Vagina (tissue), 2 donors: ENCODE results near the gene ATP1B3. TPM values are rescaled to one million over a fixed set of nuclear protein-coding genes. Genes with fewer than 3 reads are reported as not detected.

Source experiments
- DNase-seq, 2 donors: peaks; one replicate each; pipeline ENCODE4 v3.0.0-alpha.2; 2017; ENCODE audit errors: extremely low spot score in 2 of 2
- H3K27ac ChIP-seq: fragments of 200-600 bp; sonication (generic); one replicate; pipeline ENCODE4 v1.5.1; 2019
- H3K27me3 ChIP-seq: fragments of 200-600 bp; sonication (generic); one replicate; pipeline ENCODE4 v1.5.1; 2019
- H3K36me3 ChIP-seq, 2 donors: fragments of 200-600 bp; sonication (generic); one replicate each; pipeline ENCODE4 v1.5.1; 2017 to 2019
- H3K4me1 ChIP-seq: fragments of 200-600 bp; sonication (generic); one replicate; pipeline ENCODE4 v1.5.1; 2019
- H3K4me3 ChIP-seq, 2 donors: fragments of 200-600 bp; sonication (generic); 1 replicate in 1 of 2; 2 replicates in 1 of 2; pipeline ENCODE4 v1.5.1; 2016 to 2019
- H3K9me3 ChIP-seq: fragments of 200-600 bp; sonication (generic); one replicate; pipeline ENCODE4 v1.5.1; 2019
- POLR2A ChIP-seq, 2 donors: fragments of 450-650 bp; IDR thresholded peaks; one replicate each; pipeline ENCODE4 v1.6.1; 2017; ENCODE audit warnings: antibody characterized with exemption in 2 of 2, mild to moderate bottlenecking in 2 of 2, moderate library complexity in 2 of 2
- POLR2AphosphoS5 ChIP-seq, 2 donors: sonication (generic); formaldehyde crosslinking; IDR thresholded peaks; one replicate each; pipeline ENCODE4 v1.9.0; 2017; ENCODE audit warnings: antibody characterized with exemption in 2 of 2, mild to moderate bottlenecking in 2 of 2, low read depth in 1 of 2; ENCODE audit not compliant: insufficient read depth in 1 of 2
- intact Hi-C: fragments of 100-400 bp; cut with DNase I; formaldehyde crosslinking; loops from one replicate; pipeline ENCODE4 v1.15.1; 2023
- total RNA-seq: library from RNA; depleted of rRNA; stranded (reverse); fragments of >200 nt; gene quantifications from one replicate; pipeline ENCODE4 v1.2.3, GENCODE V29; 2016
- TF ChIP-seq, protein P1 (sequence below), 3 experiments: fragments of 450-650 bp in 2 of 3; fragments of 200-600 bp in 1 of 3; sonication (generic) in 1 of 3; IDR thresholded peaks; one replicate each; pipeline ENCODE4 v1.5.1; 2017 to 2019; ENCODE audit warnings: antibody characterized with exemption in 3 of 3, mild to moderate bottlenecking in 2 of 3, moderate library complexity in 2 of 3

ATP1B3 gene
- total RNA-seq, 1 donor from 2014 or later: 88.1 TPM

DNA sequence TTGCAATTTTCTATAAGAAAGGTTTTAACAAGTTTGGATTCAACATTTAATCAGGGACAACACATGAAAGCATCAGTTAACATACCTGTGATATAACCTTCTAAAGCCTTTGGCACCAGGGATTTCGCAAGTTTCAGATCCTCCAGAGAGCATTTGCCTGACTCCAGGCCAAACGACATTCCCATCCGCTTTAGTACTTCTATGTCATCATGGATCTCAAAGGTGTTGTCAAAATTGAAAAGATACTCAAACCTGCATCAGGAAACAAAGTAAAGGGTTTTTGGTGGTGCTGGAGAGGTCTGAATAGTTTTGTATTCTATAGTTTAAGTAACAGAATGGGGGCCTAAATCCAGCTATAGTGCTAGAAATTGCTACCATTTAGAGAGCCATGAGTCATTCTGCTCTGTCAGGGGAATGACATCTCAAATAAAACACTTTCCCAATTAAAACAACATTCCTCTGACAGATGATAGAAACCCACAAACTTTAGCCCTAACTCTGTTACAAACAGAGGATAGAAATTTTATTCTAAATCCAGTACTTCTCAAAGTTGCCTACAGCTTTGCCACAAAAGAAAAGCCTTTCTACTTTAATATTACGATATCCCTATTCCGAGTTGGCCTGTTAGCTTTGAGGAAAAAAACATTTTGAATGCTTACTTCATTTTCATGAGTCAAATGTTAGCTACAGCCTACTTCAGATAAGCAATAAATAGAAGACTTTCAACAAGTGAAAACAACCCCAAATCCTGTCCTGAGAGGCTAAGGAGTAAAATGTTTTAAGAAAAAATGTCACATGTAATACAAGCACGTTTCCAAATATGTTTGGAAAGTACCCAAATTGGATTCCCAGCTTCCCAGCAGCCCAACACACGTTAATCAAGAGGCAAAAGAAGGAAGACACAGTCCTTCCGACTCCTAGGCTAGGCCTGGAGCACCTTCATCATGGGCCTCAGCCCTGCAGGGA lies 83.4 kb downstream of the ATP1B3 start:
- DNase-seq: no peak
- peaks cover 0 to 5% of the 10 kb centered on the region in 2 donors for H3K36me3 ChIP-seq
- no peaks in the 10 kb centered on the region for H3K9me3 ChIP-seq
- no peak overlapping the region for H3K4me3 ChIP-seq
- no peaks in the 10 kb centered on the region for H3K27me3 ChIP-seq
- peak overlapping the region; percentile 67 for H3K27ac ChIP-seq
- TF ChIP-seq POLR2AphosphoS5 (IDR thresholded peaks at IDR 0.05; ENCODE audit: insufficient read depth in 1 of 2, low read depth in 1 of 2) (peak in 1 of 2 donors; percentile 19), POLR2A (IDR thresholded peaks at IDR 0.05) (no peak)
- intact Hi-C loops: no loop called here
- H3K4me1 ChIP-seq: peaks cover 33% of the 10 kb centered on the region

DNA sequence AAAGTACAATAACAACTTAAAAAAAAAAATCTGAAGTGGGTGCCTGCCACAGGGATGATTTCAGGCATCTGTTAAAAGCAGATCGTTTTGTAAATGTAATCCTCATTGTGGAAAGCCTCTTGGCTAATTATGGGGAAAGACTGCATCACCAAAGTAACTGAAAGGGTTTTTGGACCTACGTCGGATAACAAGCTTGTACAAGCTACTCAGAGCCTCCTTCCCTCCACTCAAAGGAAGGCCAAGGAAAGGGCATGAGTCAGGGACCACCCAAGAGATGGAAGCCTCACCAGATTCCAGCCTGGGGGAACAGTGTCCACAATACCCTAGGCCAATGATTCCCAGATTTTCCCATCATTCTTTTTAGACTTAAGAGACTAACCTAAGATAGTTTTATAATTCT lies 84.3 kb downstream of the ATP1B3 start:
- intact Hi-C loops: no loop called here
- peaks cover 0 to 5% of the 10 kb centered on the region in 2 donors for H3K36me3 ChIP-seq
- peak overlapping the region; percentile 67 for H3K27ac ChIP-seq

DNA sequence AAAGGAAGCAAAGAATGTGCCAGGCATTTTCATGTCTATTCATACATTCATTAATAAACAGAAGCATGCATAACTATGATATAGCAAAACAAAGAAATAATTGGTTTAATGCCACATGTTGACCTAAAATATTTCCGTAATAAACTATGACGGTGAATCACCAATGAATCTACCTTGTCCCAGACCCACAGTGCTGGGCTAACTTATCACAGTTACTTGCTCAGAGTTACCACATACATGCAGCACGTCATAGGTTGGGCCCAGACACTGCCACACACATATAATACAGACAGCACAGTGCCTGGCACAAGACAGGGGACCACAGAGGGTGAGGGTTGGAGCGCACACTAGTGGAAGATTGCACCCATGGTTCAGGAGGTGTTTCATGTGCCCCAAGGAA lies 86.9 kb downstream of the ATP1B3 start:
- H3K36me3 ChIP-seq: peaks cover 0 to 5% of the 10 kb centered on the region in 2 donors
- intact Hi-C loops: no loop called here
- no peaks in the 10 kb centered on the region for H3K9me3 ChIP-seq
- no peak overlapping the region for H3K4me3 ChIP-seq
- H3K27me3 ChIP-seq: no peaks in the 10 kb centered on the region
- TF ChIP-seq, protein P1, sequence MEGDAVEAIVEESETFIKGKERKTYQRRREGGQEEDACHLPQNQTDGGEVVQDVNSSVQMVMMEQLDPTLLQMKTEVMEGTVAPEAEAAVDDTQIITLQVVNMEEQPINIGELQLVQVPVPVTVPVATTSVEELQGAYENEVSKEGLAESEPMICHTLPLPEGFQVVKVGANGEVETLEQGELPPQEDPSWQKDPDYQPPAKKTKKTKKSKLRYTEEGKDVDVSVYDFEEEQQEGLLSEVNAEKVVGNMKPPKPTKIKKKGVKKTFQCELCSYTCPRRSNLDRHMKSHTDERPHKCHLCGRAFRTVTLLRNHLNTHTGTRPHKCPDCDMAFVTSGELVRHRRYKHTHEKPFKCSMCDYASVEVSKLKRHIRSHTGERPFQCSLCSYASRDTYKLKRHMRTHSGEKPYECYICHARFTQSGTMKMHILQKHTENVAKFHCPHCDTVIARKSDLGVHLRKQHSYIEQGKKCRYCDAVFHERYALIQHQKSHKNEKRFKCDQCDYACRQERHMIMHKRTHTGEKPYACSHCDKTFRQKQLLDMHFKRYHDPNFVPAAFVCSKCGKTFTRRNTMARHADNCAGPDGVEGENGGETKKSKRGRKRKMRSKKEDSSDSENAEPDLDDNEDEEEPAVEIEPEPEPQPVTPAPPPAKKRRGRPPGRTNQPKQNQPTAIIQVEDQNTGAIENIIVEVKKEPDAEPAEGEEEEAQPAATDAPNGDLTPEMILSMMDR (IDR thresholded peaks at IDR 0.05): no peak
- no peak for TF ChIP-seq POLR2A (IDR thresholded peaks at IDR 0.05)
- no peak for TF ChIP-seq POLR2AphosphoS5 (IDR thresholded peaks at IDR 0.05; ENCODE audit: insufficient read depth in 1 of 2, low read depth in 1 of 2)
- peaks cover 23% of the 10 kb centered on the region for H3K4me1 ChIP-seq
- no peak for DNase-seq
- H3K27ac ChIP-seq: no peak overlapping the region

More for the DNA sequence above, 84.3 kb downstream of the ATP1B3 start:
- no peak for TF ChIP-seq POLR2AphosphoS5 (IDR thresholded peaks at IDR 0.05; ENCODE audit: insufficient read depth in 1 of 2, low read depth in 1 of 2)
- TF ChIP-seq, protein P1 (IDR thresholded peaks at IDR 0.05): no peak
- no peak for TF ChIP-seq POLR2A (IDR thresholded peaks at IDR 0.05)
- Histone ChIP-seq H3K4me1 (peaks cover 24% of the 10 kb centered on the region), H3K9me3 (no peaks in the 10 kb centered on the region), H3K4me3 (no peak overlapping the region), H3K27me3 (no peaks in the 10 kb centered on the region)
- DNase-seq: no peak

DNA sequence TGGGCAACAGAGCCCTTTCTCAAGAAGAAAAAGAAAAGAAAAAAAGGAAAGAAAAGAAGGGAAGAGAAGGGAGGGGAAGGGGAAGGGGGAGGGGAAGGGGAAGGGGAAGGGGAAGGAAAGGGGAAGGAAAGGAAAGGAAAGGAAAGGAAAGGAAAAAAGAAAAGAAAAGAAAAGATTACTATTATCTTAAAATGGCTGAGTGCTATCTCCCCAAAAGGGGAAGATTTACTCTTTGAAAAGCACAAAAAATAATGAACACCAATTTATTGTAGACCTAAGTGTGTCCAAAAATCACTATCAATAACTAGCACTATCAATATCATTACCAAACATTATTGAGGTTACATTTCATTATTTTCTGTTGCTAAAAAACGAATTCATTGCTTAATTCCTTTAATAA lies 89.0 kb downstream of the ATP1B3 start:
- H3K9me3 ChIP-seq: no peaks in the 10 kb centered on the region
- TF ChIP-seq POLR2A (IDR thresholded peaks at IDR 0.05): no peak
- peaks cover 0 to 10% of the 10 kb centered on the region in 2 donors for H3K36me3 ChIP-seq
- H3K27me3 ChIP-seq: no peaks in the 10 kb centered on the region
- H3K27ac ChIP-seq: no peak overlapping the region
- DNase-seq: no peak
- H3K4me1 ChIP-seq: peaks cover 7% of the 10 kb centered on the region
- H3K4me3 ChIP-seq: no peak overlapping the region
- intact Hi-C loops: no loop called here

DNA sequence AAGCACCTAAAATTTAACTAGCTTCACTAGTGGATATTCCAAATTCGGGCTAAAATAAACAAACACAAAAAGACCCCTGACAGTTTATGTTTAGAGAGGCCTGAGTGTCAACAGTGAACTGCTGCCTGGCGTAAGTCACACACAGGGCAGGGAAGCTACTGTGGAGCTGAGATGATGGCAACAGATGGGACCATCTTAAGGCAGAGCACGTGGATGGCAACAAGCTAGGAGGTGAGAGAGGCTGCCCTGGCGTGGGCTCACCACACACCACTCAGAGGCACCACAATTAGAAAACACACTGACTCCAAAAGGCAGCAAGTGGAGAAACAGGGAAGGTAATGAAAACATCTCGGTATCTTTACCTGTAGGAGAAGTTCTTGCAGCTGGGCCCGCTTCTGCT lies 93.3 kb downstream of the ATP1B3 start:
- Histone ChIP-seq H3K4me1 (no peaks in the 10 kb centered on the region), H3K27ac (no peak overlapping the region), H3K4me3 (no peak overlapping the region), H3K27me3 (no peaks in the 10 kb centered on the region), H3K36me3 (peaks cover 0 to 4% of the 10 kb centered on the region in 2 donors), H3K9me3 (no peaks in the 10 kb centered on the region)
- DNase-seq: no peak
- TF ChIP-seq, protein P1 (IDR thresholded peaks at IDR 0.05): no peak
- TF ChIP-seq POLR2A (IDR thresholded peaks at IDR 0.05) (no peak), POLR2AphosphoS5 (IDR thresholded peaks at IDR 0.05; ENCODE audit: insufficient read depth in 1 of 2, low read depth in 1 of 2) (no peak)
- intact Hi-C loops: no loop called here

DNA sequence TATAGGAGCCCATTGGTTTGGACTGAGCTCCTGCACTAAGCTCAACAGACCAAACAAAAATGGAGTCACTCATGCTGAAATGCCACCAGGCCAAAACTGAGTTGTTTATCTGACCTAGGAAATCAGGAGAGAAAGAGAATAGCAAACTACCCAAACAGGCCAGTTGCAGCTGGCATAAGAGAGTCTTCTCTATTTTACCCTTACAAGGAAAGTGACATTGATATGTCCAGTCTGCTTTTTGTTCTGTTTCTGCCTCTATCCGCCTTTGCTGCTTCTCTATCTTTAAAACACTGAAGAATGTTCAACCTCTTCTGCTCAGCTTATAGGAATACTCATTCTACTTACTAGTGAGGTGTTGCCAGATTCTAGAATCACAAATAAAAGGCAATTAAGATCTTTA lies 95.1 kb downstream of the ATP1B3 start:
- intact Hi-C loops: no loop called here
- Histone ChIP-seq H3K4me3 (no peak overlapping the region), H3K9me3 (no peaks in the 10 kb centered on the region), H3K27me3 (no peaks in the 10 kb centered on the region), H3K27ac (no peak overlapping the region), H3K36me3 (peaks cover 0 to 4% of the 10 kb centered on the region in 2 donors), H3K4me1 (no peaks in the 10 kb centered on the region)
- no peak for TF ChIP-seq POLR2AphosphoS5 (IDR thresholded peaks at IDR 0.05; ENCODE audit: insufficient read depth in 1 of 2, low read depth in 1 of 2)
- TF ChIP-seq, protein P1 (IDR thresholded peaks at IDR 0.05): no peak
- no peak for TF ChIP-seq POLR2A (IDR thresholded peaks at IDR 0.05)
- no peak for DNase-seq
